ENCODE measurements around the gene POU6F2. TPM values are rescaled to one million over a fixed set of nuclear protein-coding genes. Genes with fewer than 3 reads are reported as not detected.

Gene POU6F2
- total and polyA plus RNA-seq, 12 donors: 0.03 to 0.31 (median 0.19) TPM; not detected in 9

DNA sequence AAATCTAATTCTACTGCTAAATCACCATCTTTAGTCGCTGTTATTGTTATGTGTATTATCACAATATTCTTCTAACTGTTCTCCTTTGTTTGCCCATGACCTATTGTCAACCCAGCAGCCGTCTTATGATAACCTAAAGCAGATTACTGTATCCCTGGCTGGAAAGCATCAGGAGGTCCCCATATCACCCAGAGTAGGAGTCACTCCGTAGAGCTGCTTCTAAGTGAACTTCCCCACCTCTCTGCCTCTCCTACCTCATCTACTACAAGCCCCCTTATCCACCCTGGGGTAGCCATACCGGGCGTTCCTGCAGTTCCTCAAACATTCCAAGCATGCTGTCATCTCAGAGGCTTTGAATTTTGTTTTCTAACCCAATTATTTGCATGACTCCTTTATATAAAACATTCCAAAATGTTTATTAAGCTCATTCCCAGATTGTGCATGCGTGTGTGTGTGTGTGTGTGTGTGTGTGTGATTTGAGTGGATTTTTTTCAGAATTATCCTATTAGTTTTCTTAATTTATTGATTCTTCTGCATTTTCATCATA, 39.7 kb downstream of the POU6F2 start:
- no peaks in the 10 kb centered on the region for H3K9me3 ChIP-seq (replicated peaks in 1 of 3)
- H3K36me3 ChIP-seq (replicated peaks in 1 of 2): no peaks in the 10 kb centered on the region
- H3K4me1 ChIP-seq (replicated peaks in 1 of 2): no peaks in the 10 kb centered on the region
- TF ChIP-seq, protein P1, sequence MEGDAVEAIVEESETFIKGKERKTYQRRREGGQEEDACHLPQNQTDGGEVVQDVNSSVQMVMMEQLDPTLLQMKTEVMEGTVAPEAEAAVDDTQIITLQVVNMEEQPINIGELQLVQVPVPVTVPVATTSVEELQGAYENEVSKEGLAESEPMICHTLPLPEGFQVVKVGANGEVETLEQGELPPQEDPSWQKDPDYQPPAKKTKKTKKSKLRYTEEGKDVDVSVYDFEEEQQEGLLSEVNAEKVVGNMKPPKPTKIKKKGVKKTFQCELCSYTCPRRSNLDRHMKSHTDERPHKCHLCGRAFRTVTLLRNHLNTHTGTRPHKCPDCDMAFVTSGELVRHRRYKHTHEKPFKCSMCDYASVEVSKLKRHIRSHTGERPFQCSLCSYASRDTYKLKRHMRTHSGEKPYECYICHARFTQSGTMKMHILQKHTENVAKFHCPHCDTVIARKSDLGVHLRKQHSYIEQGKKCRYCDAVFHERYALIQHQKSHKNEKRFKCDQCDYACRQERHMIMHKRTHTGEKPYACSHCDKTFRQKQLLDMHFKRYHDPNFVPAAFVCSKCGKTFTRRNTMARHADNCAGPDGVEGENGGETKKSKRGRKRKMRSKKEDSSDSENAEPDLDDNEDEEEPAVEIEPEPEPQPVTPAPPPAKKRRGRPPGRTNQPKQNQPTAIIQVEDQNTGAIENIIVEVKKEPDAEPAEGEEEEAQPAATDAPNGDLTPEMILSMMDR (IDR thresholded peaks at IDR 0.05): no peak
- no peak for TF ChIP-seq POLR2A (IDR thresholded peaks at IDR 0.05)
- no peak overlapping the region for H3K27ac ChIP-seq
- no peaks in the 10 kb centered on the region for H3K27me3 ChIP-seq
- intact Hi-C loops (cut with DNase I): no loop called here
- 60 to 65% (median 61%) methylated on average over 6 of the region's 6 CpGs for WGBS, 4 donors
- DNase-seq: no peak
- H3K4me3 ChIP-seq: no peak overlapping the region

DNA sequence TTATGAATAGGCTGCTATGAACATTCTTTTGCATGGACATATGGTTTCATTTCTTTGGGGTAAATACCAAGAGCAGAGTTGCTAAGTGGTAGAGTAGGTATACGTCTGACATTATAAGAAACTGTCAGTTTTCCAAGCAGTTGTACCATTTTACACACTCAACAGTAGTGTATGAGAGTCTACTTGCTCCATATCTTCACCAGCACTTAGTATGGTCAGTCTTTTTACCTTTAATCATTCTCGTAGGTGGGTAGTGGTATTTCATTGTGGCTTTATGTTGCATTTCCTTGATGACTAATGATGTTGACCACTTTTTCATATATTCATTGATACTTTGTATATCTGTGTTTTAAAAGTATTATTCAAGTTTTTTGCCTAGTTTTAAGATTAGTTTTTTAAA, 45.1 kb downstream of the POU6F2 start:
- H3K9me3 ChIP-seq (replicated peaks in 1 of 3): no peaks in the 10 kb centered on the region
- intact Hi-C loops (cut with DNase I): no loop called here
- H3K27me3 ChIP-seq: no peaks in the 10 kb centered on the region
- no peak for DNase-seq
- 77 to 90% (median 86%) methylated on average over 2 of the region's 2 CpGs for WGBS, 4 donors
- no peak for TF ChIP-seq POLR2A (IDR thresholded peaks at IDR 0.05)
- TF ChIP-seq, protein P1 (IDR thresholded peaks at IDR 0.05): no peak
- H3K4me1 ChIP-seq (replicated peaks in 1 of 2): no peaks in the 10 kb centered on the region
- no peaks in the 10 kb centered on the region for H3K36me3 ChIP-seq (replicated peaks in 1 of 2)
- H3K27ac ChIP-seq: no peak overlapping the region
- no peak overlapping the region for H3K4me3 ChIP-seq

DNA sequence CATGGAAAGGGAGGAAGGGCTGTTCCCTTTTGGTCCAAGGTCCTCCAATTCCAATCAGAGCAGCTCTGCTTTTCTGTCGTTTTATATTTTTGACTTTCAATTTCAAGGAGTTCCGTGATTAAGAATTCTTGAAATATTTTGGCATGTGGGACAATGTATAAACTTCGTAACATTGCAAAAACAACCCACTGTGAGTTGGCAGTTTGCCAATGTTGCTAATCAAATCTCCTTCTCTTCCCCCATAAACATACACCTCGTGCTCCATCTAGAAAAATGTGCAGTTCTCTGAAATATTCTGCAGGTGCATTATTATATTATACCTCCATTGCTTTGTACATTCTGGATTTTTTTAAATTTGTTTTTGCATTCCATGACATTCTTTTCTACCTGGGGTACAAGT, 49.8 kb downstream of the POU6F2 start:
- intact Hi-C loops (cut with DNase I): no loop called here
- 46 to 56% (median 52%) methylated on average over 4 of the region's 4 CpGs for WGBS, 4 donors
- Histone ChIP-seq H3K4me1 (replicated peaks in 1 of 2) (no peaks in the 10 kb centered on the region), H3K27ac (no peak overlapping the region), H3K36me3 (replicated peaks in 1 of 2) (no peaks in the 10 kb centered on the region), H3K9me3 (replicated peaks in 1 of 3) (no peaks in the 10 kb centered on the region), H3K4me3 (no peak overlapping the region), H3K27me3 (no peaks in the 10 kb centered on the region)
- TF ChIP-seq, protein P1 (IDR thresholded peaks at IDR 0.05): no peak
- TF ChIP-seq POLR2A (IDR thresholded peaks at IDR 0.05): no peak
- no peak for DNase-seq

DNA sequence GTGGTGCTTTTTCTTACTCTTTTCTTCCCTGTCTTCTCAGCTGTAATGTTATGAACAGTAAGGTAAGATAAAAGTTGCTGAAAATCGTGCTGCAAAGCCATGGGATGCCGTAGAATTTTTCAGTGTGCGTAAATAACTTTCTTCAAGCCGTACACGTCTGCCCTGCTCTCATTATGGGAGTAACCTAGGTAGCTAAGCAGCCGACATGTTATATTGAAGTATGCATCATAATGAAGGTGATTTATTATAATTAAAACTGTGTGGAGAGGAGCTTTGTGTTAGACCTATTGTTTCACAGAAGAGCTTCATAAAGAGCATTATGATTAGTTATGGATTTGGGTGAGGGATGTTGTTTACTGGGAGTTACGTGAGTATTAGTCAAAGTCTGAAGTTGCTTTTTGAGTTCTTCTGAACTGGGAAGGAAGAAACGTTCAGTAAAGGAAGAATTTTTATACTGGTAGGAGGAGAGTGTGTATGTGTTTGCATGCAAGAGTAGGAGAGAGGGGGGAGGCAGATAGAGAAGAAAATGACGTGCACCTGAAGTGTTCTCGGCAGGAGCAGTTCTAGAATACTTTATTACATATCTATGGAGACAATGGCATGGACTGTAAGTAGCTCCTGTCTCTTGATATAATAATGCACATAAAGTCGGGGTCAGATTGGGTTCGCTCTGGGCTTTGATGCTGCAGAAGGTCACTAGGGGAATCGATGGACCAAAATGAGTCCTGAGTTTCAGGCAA, 56.3 kb downstream of the POU6F2 start:
- Histone ChIP-seq H3K4me1 (replicated peaks in 1 of 2) (no peaks in the 10 kb centered on the region), H3K27ac (no peak overlapping the region), H3K36me3 (replicated peaks in 1 of 2) (no peaks in the 10 kb centered on the region), H3K27me3 (no peaks in the 10 kb centered on the region), H3K4me3 (no peak overlapping the region), H3K9me3 (replicated peaks in 1 of 3) (no peaks in the 10 kb centered on the region)
- intact Hi-C loops (cut with DNase I): no loop called here
- 64 to 69% (median 65%) methylated on average over 13 of the region's 13 CpGs for WGBS, 4 donors
- no peak for TF ChIP-seq POLR2A (IDR thresholded peaks at IDR 0.05)
- TF ChIP-seq, protein P1 (IDR thresholded peaks at IDR 0.05): no peak
- DNase-seq: no peak
